HG03135 (cell line): ENCODE results near the gene RHOG.
"Not testable (repeated sequence)": the region's sequence is repeated elsewhere in the genome, so short reads cannot be mapped to it uniquely, and the experiment has no call there.

ENCODE experiments used
- ATAC-seq: cut with Tn5 transposase; IDR thresholded peaks from one replicate; pipeline ENCODE4 v1.9.1; 2021; ENCODE audit warnings: mild to moderate bottlenecking, moderate library complexity; ENCODE audit not compliant: unreplicated experiment

Gene RHOG

GRCh38 chr11:3810951-3811350 lies 29.8 kb downstream of the RHOG start:
- no peak for ATAC-seq

GRCh38 chr11:3810446-3810845 lies 30.3 kb downstream of the RHOG start:
- no peak for ATAC-seq

- no peak for ATAC-seq
Measured at GRCh38 chr11:3809624-3809928, 31.2 kb downstream of the RHOG start.

- ATAC-seq, result peak; percentile 78
Measured at GRCh38 chr11:3808861-3809623, 31.7 kb downstream of the RHOG start.

GRCh38 chr11:3807909-3808860 lies 32.6 kb downstream of the RHOG start, which contains the start of gene PGAP2:
PGAP2 (plus strand) TSS chr11:3808560; CDS start chr11:3811260, 2,700 bp downstream.
- peak; percentile 53 for ATAC-seq

- no peak for ATAC-seq
Measured at GRCh38 chr11:3803726-3804495, 36.8 kb downstream of the RHOG start.

GRCh38 chr11:3802011-3802790 lies 38.6 kb downstream of the RHOG start:
- no peak for ATAC-seq

GRCh38 chr11:3799873-3800272 lies 40.9 kb downstream of the RHOG start:
- no peak for ATAC-seq

GRCh38 chr11:3799143-3799542 lies 41.6 kb downstream of the RHOG start:
- ATAC-seq, result no peak

- ATAC-seq, result peak; percentile 95
Measured at GRCh38 chr11:3797329-3798090, 43.2 kb downstream of the RHOG start, which contains the start of gene NUP98. NUP98 (minus strand) TSS chr11:3797554; CDS start chr11:3782117, 15,437 bp downstream.

- peak; percentile 37 for ATAC-seq
Measured at GRCh38 chr11:3796801-3797328, 43.9 kb downstream of the RHOG start.

- no peak for ATAC-seq
Measured at GRCh38 chr11:3796346-3796745, 44.4 kb downstream of the RHOG start.

- no peak for ATAC-seq
Measured at GRCh38 chr11:3796002-3796311, 44.8 kb downstream of the RHOG start.

GRCh38 chr11:3795131-3796001 lies 45.4 kb downstream of the RHOG start:
- no peak for ATAC-seq

GRCh38 chr11:3794387-3794786 lies 46.4 kb downstream of the RHOG start:
- ATAC-seq, result not testable (repeated sequence)

- no peak for ATAC-seq
Measured at GRCh38 chr11:3786781-3787428, 53.9 kb downstream of the RHOG start.

- no peak for ATAC-seq
Measured at GRCh38 chr11:3783611-3784010, 57.1 kb downstream of the RHOG start.

- no peak for ATAC-seq
Measured at GRCh38 chr11:3782963-3783362, 57.8 kb downstream of the RHOG start.
